HepG2 (cell line): ENCODE measurements around the gene ERFL. TPM values are rescaled to one million over a fixed set of nuclear protein-coding genes. Genes with fewer than 3 reads are reported as not detected.

Source experiments
- AHDC1 ChIP-seq: sonication (generic); formaldehyde crosslinking; IDR thresholded peaks from 2 replicates; pipeline ENCODE4 v1.5.1; 2020; ENCODE audit warnings: mild to moderate bottlenecking, missing genetic modification reagents, borderline replicate concordance
- ELK4 ChIP-seq: sonication (generic); formaldehyde crosslinking; IDR thresholded peaks from 2 replicates; pipeline ENCODE4 v1.9.0; 2021; ENCODE audit warnings: missing genetic modification reagents, borderline replicate concordance
- FOSL1 ChIP-seq: sonication (generic); formaldehyde crosslinking; IDR thresholded peaks from 2 replicates; pipeline ENCODE4 v1.9.0; 2021; ENCODE audit warnings: missing genetic modification reagents, borderline replicate concordance
- HES4 ChIP-seq: sonication (generic); formaldehyde crosslinking; IDR thresholded peaks from 2 replicates; pipeline ENCODE4 v1.9.0; 2021; ENCODE audit warnings: mild to moderate bottlenecking, missing genetic modification reagents, borderline replicate concordance
- IRX3 ChIP-seq: sonication (generic); formaldehyde crosslinking; IDR thresholded peaks from 2 replicates; pipeline ENCODE4 v1.8.1; 2023; ENCODE audit warnings: mild to moderate bottlenecking, low read depth, missing genetic modification reagents, borderline replicate concordance
- NCOA1 ChIP-seq: sonication (generic); formaldehyde crosslinking; IDR thresholded peaks from 2 replicates; pipeline ENCODE4 v1.9.0; 2021; ENCODE audit warnings: missing genetic modification reagents
- SIX4 ChIP-seq: sonication (generic); formaldehyde crosslinking; IDR thresholded peaks from 2 replicates; pipeline ENCODE4 v1.4.0; 2020; ENCODE audit warnings: missing genetic modification reagents
- SMAD9 ChIP-seq: sonication (generic); formaldehyde crosslinking; IDR thresholded peaks from 2 replicates; pipeline ENCODE4 v1.5.1; 2020; ENCODE audit warnings: mild to moderate bottlenecking, missing genetic modification reagents
- STAT6 ChIP-seq: sonication (generic); formaldehyde crosslinking; IDR thresholded peaks from 2 replicates; pipeline ENCODE4 v1.4.0; 2020; ENCODE audit warnings: missing genetic modification reagents, mild to moderate bottlenecking, borderline replicate concordance
- TEAD3 ChIP-seq: optimal IDR thresholded peaks from 2 replicates; pipeline ENCODE3; 2016; ENCODE audit warnings: borderline replicate concordance
- THAP8 ChIP-seq: sonication (generic); formaldehyde crosslinking; IDR thresholded peaks from 2 replicates; pipeline ENCODE4 v1.5.1; 2020; ENCODE audit warnings: missing genetic modification reagents, mild to moderate bottlenecking, borderline replicate concordance
- ZBTB10 ChIP-seq: sonication (generic); formaldehyde crosslinking; IDR thresholded peaks from 2 replicates; pipeline ENCODE4 v1.4.0; 2020; ENCODE audit warnings: missing genetic modification reagents, borderline replicate concordance
- ZFP36L1 ChIP-seq: sonication (generic); formaldehyde crosslinking; IDR thresholded peaks from 2 replicates; pipeline ENCODE4 v1.8.0; 2022; ENCODE audit warnings: mild to moderate bottlenecking, missing genetic modification reagents, moderate library complexity
- ZNF543 ChIP-seq: sonication (generic); formaldehyde crosslinking; IDR thresholded peaks from 2 replicates; pipeline ENCODE4 v1.4.0; 2020; ENCODE audit warnings: mild to moderate bottlenecking, missing genetic modification reagents
- ZNF619 ChIP-seq: sonication (generic); formaldehyde crosslinking; IDR thresholded peaks from 2 replicates; pipeline ENCODE4 v1.4.0; 2020; ENCODE audit warnings: mild to moderate bottlenecking, missing genetic modification reagents
- polyA plus RNA-seq, 8 experiments: library from polyadenylated mRNA; depleted of rRNA in 3 of 8; stranded (reverse) in 7 of 8; unstranded in 1 of 8; fragments of >200 nt; fragmentation: Illumina TruSeq in 4 of 8; extraction: Trizol in 4 of 8; gene quantifications; 2 replicates each; pipeline versions ENCODE4 v1.2.1 to v1.2.3, GENCODE V29; 2011 to 2016; ENCODE audit warnings: low read depth in 4 of 8, missing spikeins in 1 of 8, mixed read lengths in 1 of 8; ENCODE audit not compliant: insufficient read depth in 1 of 8
- total RNA-seq, 5 experiments: library from RNA; depleted of rRNA; stranded (reverse); fragments of >200 nt; fragmentation: Illumina TruSeq; extraction: Trizol; gene quantifications; 2 replicates each; pipeline ENCODE4 v1.2.3, GENCODE V29; 2016; ENCODE audit warnings: low read depth in 1 of 5

The ERFL gene
- total and polyA plus RNA-seq, 2 of the 13 experiments (the other 11 are each of a cell fraction or from before 2014, with no cell fraction given): not detected

GRCh38 chr19:41904118-41904870, 24.0 kb downstream of the ERFL start (continued):
- no peak for TF ChIP-seq ZBTB10 (CRISPR knock-in tag)
- no peak for TF ChIP-seq ZNF619
- TF ChIP-seq FOSL1 (CRISPR knock-in tag): no peak
- no peak for TF ChIP-seq SMAD9
- TF ChIP-seq ZNF543 (CRISPR knock-in tag): peak; percentile 58; the same call in 1 of the 2 replicates
- TF ChIP-seq SIX4: no peak
- no peak for TF ChIP-seq NCOA1 (CRISPR knock-in tag)
- no peak for TF ChIP-seq STAT6
- TF ChIP-seq ELK4 (CRISPR knock-in tag): no peak
- peak; percentile 42; the same call in 1 of the 2 replicates for TF ChIP-seq AHDC1 (CRISPR knock-in tag)
- TF ChIP-seq ZFP36L1 (CRISPR knock-in tag): no peak
- TF ChIP-seq TEAD3 (CRISPR knock-in tag): peak; percentile 57
- no peak for TF ChIP-seq IRX3
- no peak for TF ChIP-seq HES4 (CRISPR knock-in tag)
- no peak for TF ChIP-seq THAP8 (CRISPR knock-in tag)
